Uterus (tissue), 2 donors: ENCODE measurements around the gene PSMB9.

Source experiments
- POLR2A ChIP-seq, 2 donors: fragments of 450-650 bp; IDR thresholded peaks; one replicate each; pipeline ENCODE4 v1.6.1; 2016; ENCODE audit warnings: antibody characterized with exemption in 2 of 2, mild to moderate bottlenecking in 1 of 2, moderate library complexity in 1 of 2
- TF ChIP-seq, protein P1 (sequence below), 4 experiments: fragments of 200-600 bp in 2 of 4; fragments of 450-650 bp in 2 of 4; sonication (generic) in 2 of 4; IDR thresholded peaks; one replicate each; pipeline ENCODE4 v1.5.1; 2016 to 2019; ENCODE audit warnings: antibody characterized with exemption in 4 of 4, mild to moderate bottlenecking in 2 of 4, moderate library complexity in 1 of 4

DNA sequence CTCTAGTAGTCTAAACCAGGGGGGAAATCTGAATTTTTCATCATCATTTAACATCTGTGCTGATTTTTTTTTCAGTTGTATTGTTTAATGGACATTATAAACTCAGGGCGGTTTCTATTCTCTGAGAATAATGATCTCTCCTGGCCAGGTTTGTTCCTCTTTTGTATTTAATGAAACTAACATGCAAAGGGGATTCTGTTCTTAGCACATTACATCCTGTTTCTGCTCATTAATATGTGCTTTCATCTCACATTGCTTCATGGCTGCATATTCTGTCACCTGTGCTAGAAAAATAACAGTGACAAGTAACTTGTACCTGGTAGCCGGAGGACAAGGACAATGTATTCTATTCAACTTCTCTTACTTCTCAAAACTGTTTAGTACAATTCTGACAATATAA lies 38.0 kb upstream of the PSMB9 start:
- TF ChIP-seq, protein P1, sequence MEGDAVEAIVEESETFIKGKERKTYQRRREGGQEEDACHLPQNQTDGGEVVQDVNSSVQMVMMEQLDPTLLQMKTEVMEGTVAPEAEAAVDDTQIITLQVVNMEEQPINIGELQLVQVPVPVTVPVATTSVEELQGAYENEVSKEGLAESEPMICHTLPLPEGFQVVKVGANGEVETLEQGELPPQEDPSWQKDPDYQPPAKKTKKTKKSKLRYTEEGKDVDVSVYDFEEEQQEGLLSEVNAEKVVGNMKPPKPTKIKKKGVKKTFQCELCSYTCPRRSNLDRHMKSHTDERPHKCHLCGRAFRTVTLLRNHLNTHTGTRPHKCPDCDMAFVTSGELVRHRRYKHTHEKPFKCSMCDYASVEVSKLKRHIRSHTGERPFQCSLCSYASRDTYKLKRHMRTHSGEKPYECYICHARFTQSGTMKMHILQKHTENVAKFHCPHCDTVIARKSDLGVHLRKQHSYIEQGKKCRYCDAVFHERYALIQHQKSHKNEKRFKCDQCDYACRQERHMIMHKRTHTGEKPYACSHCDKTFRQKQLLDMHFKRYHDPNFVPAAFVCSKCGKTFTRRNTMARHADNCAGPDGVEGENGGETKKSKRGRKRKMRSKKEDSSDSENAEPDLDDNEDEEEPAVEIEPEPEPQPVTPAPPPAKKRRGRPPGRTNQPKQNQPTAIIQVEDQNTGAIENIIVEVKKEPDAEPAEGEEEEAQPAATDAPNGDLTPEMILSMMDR (IDR thresholded peaks at IDR 0.05), result no peak
- TF ChIP-seq POLR2A (IDR thresholded peaks at IDR 0.05), result no peak
